Measurements from ENCODE around the gene U2AF2. TPM values are rescaled to one million over a fixed set of nuclear protein-coding genes. Genes with fewer than 3 reads are reported as not detected.

Gene U2AF2
- total RNA-seq, 2 donors from 2014 or later: 142 to 167 TPM

DNA sequence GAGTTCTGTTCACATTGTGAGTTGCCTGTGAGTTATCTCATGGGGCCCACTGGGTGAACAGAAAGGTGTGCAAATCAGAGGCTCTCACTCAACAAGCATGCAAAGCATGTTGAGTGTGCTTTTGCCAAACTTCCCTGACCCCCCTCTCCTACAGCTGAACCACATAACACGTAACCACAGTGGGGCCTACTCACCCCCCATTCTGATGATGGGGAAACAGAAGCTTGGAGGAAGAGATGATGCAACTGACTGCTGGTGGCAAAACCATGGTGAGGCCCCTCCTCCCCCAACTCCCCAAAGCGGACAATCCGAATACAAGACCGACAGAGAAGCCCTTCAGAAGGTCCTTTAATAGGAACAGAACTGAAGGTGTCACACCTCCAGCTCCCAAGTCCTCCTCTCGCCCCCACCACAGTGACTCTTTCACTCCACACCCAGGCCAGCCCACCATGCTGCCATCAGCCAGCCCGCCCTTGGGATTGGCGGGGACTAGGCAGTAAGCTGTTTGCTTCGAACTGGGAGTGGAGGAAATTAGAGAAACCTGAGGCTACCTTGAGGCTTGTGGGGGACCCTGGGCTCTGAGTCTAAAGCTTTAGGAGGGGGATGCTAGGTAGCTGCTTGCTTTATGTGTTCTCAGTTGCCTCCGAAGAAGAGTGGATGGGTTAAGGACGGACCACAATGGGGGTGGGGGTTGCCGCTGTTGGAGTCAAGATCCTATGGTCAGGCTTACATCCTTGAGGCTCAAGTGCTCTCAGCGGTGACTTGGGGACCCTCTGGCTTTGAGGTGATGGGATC is 34.2 kb upstream of the U2AF2 start:
- no peak for ATAC-seq
- no peak for DNase-seq
- intact Hi-C loops (cut with DNase I, micrococcal nuclease): no loop called here

DNA sequence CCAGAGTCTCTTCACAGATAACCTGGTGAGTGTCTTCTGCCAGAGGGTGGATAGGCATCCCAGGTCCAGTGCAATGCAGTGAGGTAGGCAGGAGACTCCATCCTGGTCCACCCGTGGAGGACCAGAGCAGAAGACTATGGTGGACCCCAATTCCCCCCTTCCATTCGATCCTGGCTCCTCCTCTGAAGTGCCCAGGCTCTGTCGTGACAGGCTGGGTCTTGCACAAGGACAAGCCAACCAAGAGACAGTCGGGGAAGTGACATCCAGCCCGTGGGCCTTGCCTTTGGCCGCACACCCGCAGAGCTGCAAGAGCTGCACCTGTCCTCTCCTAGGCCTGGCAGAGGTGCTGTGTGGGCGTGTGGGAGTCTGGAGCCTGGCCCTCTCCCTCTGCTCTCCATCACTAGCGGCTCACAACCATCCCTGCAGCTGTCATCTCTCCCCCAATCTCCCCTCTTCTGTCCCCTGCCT is 33.6 kb upstream of the U2AF2 start:
- intact Hi-C loops (cut with DNase I, micrococcal nuclease): no loop called here
- ATAC-seq: no peak

DNA sequence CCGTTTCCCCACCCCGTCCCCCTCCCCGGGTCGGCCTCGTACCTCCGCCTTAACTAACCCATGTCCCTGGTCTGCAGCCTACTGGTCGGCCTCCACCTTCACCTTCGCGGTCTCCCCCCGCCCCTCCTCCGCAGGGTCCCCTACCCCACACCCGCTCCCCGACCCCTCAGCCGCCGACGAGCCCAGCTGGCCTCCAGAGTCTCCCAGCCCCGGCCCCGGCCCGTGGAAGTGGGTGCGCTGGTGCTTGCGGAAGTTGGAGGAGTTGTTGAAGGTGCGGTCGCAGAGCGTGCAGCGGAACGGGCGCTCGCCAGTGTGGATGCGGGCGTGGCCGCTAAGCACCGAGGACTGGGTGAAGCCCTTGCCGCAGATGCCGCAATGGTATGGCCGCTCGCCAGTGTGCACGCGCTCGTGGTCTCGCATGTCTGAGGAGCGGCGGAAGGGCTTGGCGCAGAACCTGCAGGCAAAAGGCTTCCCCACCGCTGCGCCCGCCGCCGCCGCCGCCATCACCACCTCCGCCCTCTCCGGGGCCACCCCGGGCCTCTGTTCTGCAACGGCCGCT is 33.1 kb upstream of the U2AF2 start:
- intact Hi-C loops (cut with DNase I, micrococcal nuclease): no loop called here
- no peak for ATAC-seq
- DNase-seq: peak in 1 of 2 donors; percentile 23

More for the DNA sequence above, 33.6 kb upstream of the U2AF2 start:
- no peak for DNase-seq

DNA sequence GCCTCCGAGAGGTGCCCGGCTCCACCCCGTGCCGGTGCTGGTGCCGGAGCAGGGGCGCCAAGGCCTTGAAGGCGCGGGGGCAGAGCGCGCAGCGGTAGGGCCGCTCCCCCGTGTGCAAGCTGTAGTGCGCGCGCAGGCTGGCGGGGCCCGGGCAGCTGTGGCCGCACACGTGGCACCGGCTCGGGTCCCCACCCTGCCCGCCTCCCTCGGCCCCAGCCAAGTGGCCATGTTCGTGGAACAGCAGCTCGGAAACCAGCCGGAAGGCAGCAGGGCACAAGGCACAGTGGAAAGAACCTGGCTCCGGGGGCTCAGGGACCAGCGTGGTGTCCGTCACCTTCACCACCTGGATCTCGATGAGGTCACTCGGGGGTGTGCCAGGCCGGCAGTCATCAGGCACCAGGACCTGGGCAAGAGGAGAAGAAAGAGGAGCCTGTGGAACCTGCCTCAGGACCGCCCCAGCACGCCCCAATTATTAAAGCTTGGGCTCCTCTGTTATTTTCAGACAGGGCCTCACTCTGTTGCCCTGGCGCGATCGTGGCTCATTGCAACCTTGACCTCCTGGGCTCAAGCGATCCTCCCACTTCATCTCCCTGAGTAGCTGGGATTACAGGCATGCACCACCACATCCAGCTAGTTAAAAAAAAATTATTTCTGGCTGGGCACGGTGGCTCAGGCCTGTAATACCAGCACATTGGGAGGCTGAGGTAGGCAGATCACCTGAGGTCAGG is 32.4 kb upstream of the U2AF2 start:
- ATAC-seq (no peak), DNase-seq (no peak)
- intact Hi-C loops (cut with DNase I, micrococcal nuclease): no loop called here

DNA sequence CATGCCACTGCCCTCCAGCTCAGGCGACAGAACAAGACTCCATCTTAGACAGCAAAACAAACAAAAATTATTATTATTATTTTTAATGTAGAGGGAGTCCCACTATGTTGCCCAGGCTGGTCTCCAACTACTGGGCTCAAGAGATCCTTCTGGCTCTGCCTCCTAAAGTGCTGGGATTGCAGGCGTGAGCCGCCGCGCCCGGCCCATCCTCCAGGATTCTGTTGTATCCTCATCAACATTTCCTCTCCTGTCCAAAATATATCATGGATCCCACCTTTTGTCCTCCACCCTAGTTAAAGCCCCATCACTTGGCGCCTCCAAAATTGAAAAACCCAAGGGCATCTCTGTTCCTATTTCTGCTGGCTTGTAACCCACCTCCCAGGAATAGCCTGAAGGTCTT is 31.7 kb upstream of the U2AF2 start:
- DNase-seq: no peak
- intact Hi-C loops (cut with DNase I, micrococcal nuclease): no loop called here
- no peak for ATAC-seq

DNA sequence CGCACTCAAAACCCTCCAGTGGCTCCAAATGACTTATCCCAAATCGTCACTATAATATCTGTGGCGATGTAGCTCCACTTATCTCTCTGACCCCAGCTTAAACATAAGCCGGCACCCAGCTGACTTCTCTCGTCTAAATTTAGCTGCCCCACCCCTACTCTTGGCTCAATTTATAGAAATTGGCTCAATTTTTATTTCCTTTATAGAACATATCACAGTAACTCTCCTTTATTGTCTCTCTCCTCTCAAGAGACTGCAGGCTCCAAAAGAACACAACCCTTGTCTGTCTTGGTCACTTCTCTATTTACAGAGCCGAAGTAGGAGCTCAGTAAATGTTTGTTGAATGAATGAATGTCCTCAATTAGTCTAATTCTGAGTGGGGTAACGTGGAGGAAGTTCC is 31.3 kb upstream of the U2AF2 start:
- DNase-seq (no peak), ATAC-seq (no peak)
- intact Hi-C loops (cut with DNase I, micrococcal nuclease): no loop called here

DNA sequence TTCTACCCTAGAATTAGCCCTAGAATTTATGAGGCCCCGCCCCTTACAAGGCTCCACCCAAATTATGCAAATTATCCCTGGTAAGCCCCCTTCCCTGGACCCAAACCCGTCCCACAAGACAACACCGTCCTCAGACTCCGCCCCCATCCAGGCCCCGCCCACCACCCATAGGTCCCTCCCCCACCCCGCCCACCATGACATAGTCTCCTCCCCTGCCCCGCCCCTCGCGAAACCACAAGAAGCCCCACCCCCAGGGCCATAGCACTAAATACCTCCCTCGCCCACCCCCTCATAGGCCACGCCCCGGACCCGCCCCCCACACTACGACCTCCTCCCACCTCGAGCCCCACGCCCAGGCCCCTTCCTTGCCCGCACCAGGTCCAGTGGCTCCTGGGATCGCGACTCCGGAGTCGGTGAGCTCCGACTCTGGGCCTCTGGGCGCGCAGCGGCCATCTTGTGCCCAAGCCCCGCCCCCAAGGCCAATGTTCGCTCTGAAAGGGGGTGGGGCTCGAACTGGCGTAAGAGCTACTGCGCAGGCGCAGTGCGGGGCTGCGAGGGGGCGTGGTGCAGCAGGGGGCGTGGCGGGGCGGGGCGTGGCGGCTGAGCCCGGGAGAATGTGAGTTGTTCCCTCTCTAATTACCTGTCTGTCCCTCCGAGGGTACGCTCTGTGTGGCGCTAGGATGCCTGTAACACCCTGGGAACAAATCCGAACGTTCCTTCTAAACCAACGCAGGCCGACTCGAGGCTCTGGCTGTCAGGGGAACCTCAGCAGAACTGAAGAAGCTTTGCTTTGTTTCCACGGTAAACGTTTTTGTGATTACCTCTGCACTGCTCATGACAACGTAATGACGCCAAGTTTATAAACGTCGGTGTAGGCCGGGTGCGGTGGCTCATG is 30.5 kb upstream of the U2AF2 start, which contains the start of gene ZNF784:
Gene ZNF784, minus strand, starts transcription at position 458 of the 895 bp plus-strand sequence. Its CDS starts 5 bp downstream, at position 453.
- intact Hi-C loops (cut with DNase I, micrococcal nuclease): no loop called here
- DNase-seq (peak; percentile 85 to 94), ATAC-seq (peak; percentile 91)

DNA sequence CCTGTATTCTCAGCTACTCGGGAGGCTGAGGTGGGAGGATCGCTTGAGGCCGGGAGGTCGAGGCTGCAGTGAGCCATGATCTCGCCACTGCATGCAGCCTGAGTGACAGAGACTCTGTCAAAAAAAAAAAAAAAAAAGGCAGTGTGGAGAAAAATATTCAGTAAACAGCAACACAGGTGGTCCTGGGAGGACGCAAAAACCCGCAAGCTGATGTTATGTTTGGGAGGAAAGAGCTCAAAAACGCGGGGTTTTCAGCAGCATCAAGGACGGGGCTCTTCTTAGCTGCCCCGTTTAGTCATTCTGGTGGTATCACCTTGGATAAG is 29.9 kb upstream of the U2AF2 start:
- no peak for ATAC-seq
- intact Hi-C loops (cut with DNase I, micrococcal nuclease): no loop called here
- DNase-seq: no peak

DNA sequence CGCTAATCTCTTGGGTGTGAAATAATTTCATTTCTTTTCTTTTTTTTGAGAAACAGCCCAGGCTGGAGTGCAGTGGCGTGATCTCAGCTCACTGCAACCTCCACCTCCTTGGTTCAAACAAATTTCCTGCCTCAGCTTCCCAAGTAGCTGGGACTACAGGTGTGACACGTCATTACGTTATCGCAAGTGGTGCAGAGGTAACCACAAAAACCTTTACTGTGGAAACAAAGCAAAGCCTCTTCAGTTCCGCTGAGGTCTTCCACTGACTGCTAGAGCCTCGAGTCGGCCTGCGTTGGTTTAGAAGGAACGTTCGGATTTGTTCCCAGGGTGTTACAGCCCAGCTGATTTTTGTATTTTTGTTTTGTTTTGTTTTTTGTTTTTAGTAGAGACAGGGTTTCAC is 28.5 kb upstream of the U2AF2 start:
- intact Hi-C loops (cut with DNase I, micrococcal nuclease): no loop called here
- DNase-seq (no peak), ATAC-seq (no peak)

DNA sequence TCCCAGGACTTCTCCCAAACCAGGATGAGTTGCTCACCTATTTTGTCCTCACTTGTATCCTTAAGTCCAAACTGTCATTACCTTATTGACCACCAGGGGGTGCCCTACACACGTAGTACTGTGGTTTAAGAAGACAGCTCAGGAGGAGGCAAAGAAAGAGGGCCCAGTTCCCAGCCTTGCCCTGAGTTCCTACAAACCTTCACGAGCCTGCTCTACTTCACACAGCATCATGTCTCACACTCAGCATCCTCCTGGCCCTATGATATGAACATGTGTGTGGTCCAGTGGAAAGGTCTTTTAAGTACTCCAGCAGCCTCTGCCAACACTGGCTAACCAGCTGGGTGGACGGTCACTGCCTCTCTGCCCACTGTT is 22.4 kb upstream of the U2AF2 start:
- DNase-seq: peak; percentile 90 to 94
- intact Hi-C loops (cut with DNase I, micrococcal nuclease): loop anchor here in 1 of 2 donors (10.0 kb wide), 1 partner anchor 118 kb away; no protein-coding TSS in a partner anchor
- peak; percentile 66 for ATAC-seq

DNA sequence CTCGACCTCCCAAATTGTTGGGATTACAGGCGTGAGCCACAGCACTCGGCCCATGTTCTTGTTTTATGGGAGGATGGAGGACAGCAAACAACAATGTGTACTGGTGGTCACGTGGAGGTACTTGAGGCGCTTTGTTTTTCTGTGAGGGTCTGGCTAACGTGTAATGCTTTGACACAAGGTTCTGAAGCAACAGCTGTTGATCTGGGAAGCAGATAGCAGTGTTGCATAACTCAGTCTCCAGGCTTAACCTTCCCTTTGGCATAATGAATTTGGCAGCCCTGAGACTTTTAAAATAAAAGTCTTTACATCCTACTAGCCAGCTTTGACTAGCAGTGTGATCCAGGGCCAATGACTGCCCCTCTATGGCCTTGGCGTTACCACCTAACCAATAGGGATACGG is 21.0 kb upstream of the U2AF2 start:
- DNase-seq (no peak), ATAC-seq (no peak)
- intact Hi-C loops (cut with DNase I, micrococcal nuclease): loop anchor here in 1 of 2 donors (10.0 kb wide), 1 partner anchor 119 kb away; no protein-coding TSS in a partner anchor

DNA sequence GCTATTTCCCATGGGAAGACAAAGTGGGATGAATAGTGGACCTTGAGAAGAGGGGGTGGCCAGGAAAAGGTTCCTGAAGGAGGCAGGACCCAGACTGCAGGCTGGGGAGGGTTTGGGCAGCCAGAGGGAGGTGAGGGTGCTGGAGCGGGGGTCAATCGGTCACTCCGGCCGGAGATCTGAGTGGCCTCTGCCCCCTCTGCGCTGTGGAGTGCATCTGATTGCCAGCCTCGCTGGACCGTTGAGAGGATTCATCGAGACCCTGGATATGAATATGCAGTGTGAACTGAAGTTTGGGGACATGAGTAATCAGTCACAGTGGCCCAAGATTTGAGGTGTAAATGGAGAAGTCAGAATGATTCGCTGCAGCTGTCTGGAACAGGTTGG is 19.5 kb upstream of the U2AF2 start:
- ATAC-seq (peak; percentile 2), DNase-seq (no peak)

DNA sequence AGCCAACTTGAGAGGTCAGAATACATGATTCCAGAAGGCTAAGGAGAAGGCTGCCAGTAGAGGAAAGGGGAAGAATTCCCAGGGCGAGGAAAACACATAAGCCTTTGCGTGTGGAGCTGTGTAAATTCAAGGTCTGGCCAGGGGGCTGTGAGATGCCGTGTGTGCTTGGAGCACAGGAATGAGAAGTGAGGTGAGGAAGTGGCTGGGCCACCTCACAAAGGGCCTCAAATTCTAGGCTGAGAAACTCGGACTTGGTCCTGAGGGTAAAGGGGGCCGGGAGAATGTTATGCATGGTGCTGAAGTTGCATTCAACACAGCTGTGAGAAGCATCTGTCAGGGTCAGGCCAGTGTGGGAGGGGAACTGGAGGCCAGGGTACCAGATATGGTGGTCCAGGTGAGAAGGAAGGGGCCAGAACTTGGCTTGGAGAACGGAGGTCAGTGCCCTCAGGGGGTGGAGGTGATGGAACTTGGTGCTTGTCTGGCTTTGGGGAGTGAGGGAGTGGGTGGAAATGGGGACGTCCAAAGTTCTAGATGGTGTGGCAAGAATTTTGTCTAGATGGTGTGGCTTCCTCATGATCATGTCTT is 18.9 kb upstream of the U2AF2 start:
- intact Hi-C loops (cut with DNase I, micrococcal nuclease): loop anchor here in 1 of 2 donors (10.0 kb wide), 1 partner anchor 121 kb away; no protein-coding TSS in a partner anchor
- ATAC-seq (no peak), DNase-seq (no peak)

More for the DNA sequence above, 19.5 kb upstream of the U2AF2 start:
- intact Hi-C loops (cut with DNase I, micrococcal nuclease): loop anchor here in 1 of 2 donors (10.0 kb wide), 1 partner anchor 121 kb away; no protein-coding TSS in a partner anchor

DNA sequence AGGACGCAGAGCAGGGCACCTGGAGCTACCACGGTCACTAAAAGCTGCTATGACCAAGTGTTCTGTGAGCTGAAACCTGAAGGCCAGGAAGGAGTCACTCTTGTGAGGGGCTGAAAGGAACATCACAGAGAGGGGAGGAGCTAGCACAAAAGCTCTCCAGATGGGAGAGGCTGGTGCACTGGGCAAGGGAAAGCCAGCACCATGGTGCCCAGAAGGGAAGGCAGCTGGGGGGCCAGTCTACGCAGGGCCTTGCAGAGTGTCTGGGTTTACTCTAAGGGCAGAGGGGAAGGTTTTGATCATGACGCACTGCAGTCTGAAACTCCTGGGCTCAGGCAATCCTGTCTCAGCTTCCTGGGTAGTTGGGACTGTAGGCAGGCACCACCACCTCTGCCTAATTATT is 18.1 kb upstream of the U2AF2 start:
- intact Hi-C loops (cut with DNase I, micrococcal nuclease): loop anchor here in 1 of 2 donors (10.0 kb wide), 1 partner anchor 122 kb away; no protein-coding TSS in a partner anchor
- DNase-seq (no peak), ATAC-seq (no peak)

DNA sequence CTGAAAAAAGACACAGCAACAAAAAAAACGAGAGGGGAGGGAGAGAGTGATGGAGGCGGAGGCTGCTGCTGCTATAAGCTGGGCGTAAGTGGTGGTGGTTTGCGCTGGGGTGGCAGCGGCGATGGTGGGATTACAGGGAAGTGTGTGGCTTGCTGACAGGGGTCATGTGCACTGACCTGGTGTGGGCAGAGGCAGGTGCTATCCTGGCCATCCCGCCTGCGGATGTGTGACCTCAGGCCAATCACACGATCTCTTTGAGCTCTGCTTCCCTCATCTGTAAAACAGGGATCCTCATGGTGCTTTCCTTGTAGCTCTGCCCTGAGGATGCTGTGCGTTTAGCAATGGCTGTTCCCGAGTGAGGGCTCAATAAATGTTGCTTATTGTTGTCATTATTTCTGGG is 17.3 kb upstream of the U2AF2 start:
- ATAC-seq (no peak), DNase-seq (peak in 1 of 2 donors; percentile 19)
- intact Hi-C loops (cut with DNase I, micrococcal nuclease): loop anchor here in 1 of 2 donors (10.0 kb wide), 1 partner anchor 123 kb away; no protein-coding TSS in a partner anchor

DNA sequence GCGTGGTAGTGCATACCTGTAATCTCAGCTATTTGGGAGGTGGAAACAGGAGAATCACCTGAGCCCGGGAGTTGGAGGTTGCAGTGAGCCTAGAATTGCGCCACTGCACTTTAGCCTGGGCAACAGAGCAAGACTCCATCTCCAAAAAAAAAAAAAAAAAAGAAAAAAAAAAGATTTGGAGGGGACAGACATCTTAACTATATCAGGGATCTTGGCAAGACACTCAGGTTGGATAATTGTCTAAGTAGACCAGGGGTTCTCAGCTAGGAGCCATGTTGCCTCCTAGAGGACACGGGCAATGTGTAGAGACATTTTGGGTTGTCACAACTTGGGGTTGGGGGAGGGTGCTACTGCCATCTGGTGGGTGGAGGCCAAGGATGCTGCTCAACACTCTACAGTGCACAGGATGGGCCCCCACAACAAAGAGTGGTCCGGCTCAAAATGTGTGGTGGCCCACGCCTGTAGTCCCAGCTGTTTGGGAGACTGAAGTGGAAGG is 15.9 kb upstream of the U2AF2 start:
- DNase-seq: no peak
- no peak for ATAC-seq
- intact Hi-C loops (cut with DNase I, micrococcal nuclease): loop anchor here in 1 of 2 donors (10.0 kb wide), 1 partner anchor 124 kb away; no protein-coding TSS in a partner anchor

DNA sequence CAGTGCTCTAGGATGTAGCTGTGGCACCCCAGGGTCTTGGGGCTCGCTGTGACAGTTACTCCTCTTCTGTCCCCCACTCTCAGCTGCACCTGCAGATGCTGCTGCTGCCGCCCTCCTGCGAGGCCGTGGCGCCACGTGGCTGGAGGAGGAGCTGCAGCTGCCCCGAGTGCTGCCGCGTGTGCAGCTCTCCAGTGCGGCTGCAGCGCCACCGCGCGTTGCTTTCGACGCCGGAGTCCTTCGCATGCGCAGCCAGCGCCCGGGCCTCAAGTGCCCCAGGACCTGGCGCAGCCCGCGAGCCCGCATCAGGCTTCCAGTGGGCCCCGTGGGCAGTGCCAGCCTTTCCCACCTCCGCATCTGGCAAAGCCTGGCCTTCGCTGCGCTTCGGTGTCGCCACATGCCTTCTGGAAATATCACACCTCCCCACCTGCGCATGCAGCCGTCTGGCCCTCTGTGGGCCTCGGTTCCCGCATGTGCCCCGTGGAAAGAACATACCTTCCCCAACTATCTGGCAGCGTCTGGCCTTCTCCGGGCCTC is 14.7 kb upstream of the U2AF2 start:
- intact Hi-C loops (cut with DNase I, micrococcal nuclease): no loop called here
- DNase-seq: peak; percentile 62 to 73
- ATAC-seq: no peak
